Prostate gland (tissue), 2 donors: ENCODE results near the gene AMOT.

Source experiments
- CTCF ChIP-seq, 4 experiments: fragments of 200-600 bp in 2 of 4; fragments of 450-650 bp in 2 of 4; sonication (generic) in 2 of 4; IDR thresholded peaks; 1 replicate in 3 of 4; 2 replicates in 1 of 4; pipeline ENCODE4 v1.5.1; 2016 to 2019; ENCODE audit warnings: antibody characterized with exemption in 4 of 4, mild to moderate bottlenecking in 2 of 4, moderate library complexity in 2 of 4
- POLR2A ChIP-seq: fragments of 450-650 bp; IDR thresholded peaks from one replicate; pipeline ENCODE4 v1.6.1; 2016; ENCODE audit warnings: antibody characterized with exemption, mild to moderate bottlenecking

- TF ChIP-seq CTCF (IDR thresholded peaks at IDR 0.05): no peak
- TF ChIP-seq POLR2A: no peak
These were observed 37.6 kb downstream of the AMOT start for GRCh38 chrX:112803060-112803459.
